RWPE2 (cell line): ENCODE results near the gene FAM89A.

Experiments
- ATAC-seq: fragments of 200-7000 bp; cut with Tn5 transposase; 3 replicates; pipeline ENCODE4 v1.9.1; 2021; ENCODE audit warnings: low read depth
- DNase-seq: peaks from one replicate; pipeline ENCODE4 v3.0.0-alpha.2; 2020; ENCODE audit warnings: low spot score
- H3K27ac ChIP-seq: fragments of 450-650 bp; 2 replicates; pipeline ENCODE4 v1.5.1; 2017; ENCODE audit warnings: mild to moderate bottlenecking; ENCODE audit not compliant: poor library complexity, severe bottlenecking
- H3K27me3 ChIP-seq: fragments of 250-450 bp; sonication (Bioruptor Pico); 2 replicates; pipeline ENCODE4 v1.5.1; 2021; ENCODE audit warnings: mild to moderate bottlenecking, moderate library complexity; ENCODE audit not compliant: insufficient read depth, poor library complexity, severe bottlenecking
- H3K36me3 ChIP-seq: fragments of 250-450 bp; sonication (Bioruptor Pico); 2 replicates; pipeline ENCODE4 v1.5.1; 2020; ENCODE audit warnings: low read depth, mild to moderate bottlenecking, moderate library complexity
- H3K4me1 ChIP-seq: fragments of 250-450 bp; sonication (Bioruptor Pico); 2 replicates; pipeline ENCODE4 v1.5.1; 2021; ENCODE audit warnings: mild to moderate bottlenecking, moderate library complexity; ENCODE audit not compliant: insufficient read depth, poor library complexity, severe bottlenecking
- H3K4me3 ChIP-seq: fragments of 250-450 bp; sonication (Bioruptor Pico); 2 replicates; pipeline ENCODE4 v1.5.1; 2021; ENCODE audit warnings: mild to moderate bottlenecking, moderate library complexity; ENCODE audit not compliant: severe bottlenecking
- H3K9me3 ChIP-seq: fragments of 250-450 bp; sonication (Bioruptor Pico); 2 replicates; pipeline ENCODE4 v1.5.1; 2021; ENCODE audit warnings: mild to moderate bottlenecking, moderate library complexity; ENCODE audit not compliant: severe bottlenecking
- CTCF ChIP-seq: fragments of 450-650 bp; IDR thresholded peaks from one replicate; pipeline ENCODE4 v1.5.1; 2017; ENCODE audit warnings: mild to moderate bottlenecking, moderate library complexity; ENCODE audit not compliant: poor library complexity, severe bottlenecking

The FAM89A gene

GRCh38 chr1:230971771-230972170 is 68.3 kb downstream of the FAM89A start:
- DNase-seq: no peak
- H3K9me3 ChIP-seq: no peaks in the 10 kb centered on the region
- H3K27ac ChIP-seq: no peak overlapping the region

GRCh38 chr1:230970432-230970831 is 69.6 kb downstream of the FAM89A start:
- no peak for ATAC-seq
- Histone ChIP-seq H3K27ac (no peak overlapping the region), H3K27me3 (no peaks in the 10 kb centered on the region), H3K36me3 (no peaks in the 10 kb centered on the region), H3K4me3 (no peak overlapping the region), H3K4me1 (no peaks in the 10 kb centered on the region), H3K9me3 (no peaks in the 10 kb centered on the region)
- no peak for TF ChIP-seq CTCF
- no peak for DNase-seq

More at GRCh38 chr1:230971771-230972170, 68.3 kb downstream of the FAM89A start:
- no peaks in the 10 kb centered on the region for H3K4me1 ChIP-seq
- no peak for ATAC-seq
- no peak overlapping the region for H3K4me3 ChIP-seq
- no peaks in the 10 kb centered on the region for H3K36me3 ChIP-seq
- H3K27me3 ChIP-seq: no peaks in the 10 kb centered on the region
- TF ChIP-seq CTCF: no peak
